NCI-H460 (cell line): ENCODE measurements around the gene SH3BP1. TPM values are rescaled to one million over a fixed set of nuclear protein-coding genes. Genes with fewer than 3 reads are reported as not detected.
A peak's percentile ranks its signal among the peaks of the same experiment; 100 is the strongest.
"Not testable (repeated sequence)": the region's sequence is repeated elsewhere in the genome, so short reads cannot be mapped to it uniquely, and the experiment has no call there.

Source experiments
- DNase-seq: peaks from one replicate; pipeline ENCODE4 v3.0.0-alpha.2; 2016; ENCODE audit warnings: low read depth; ENCODE audit errors: extremely low read depth
- total RNA-seq: library from RNA; depleted of rRNA; stranded (reverse); fragments of >200 nt; shearing (Covaris generic); gene quantifications from 2 replicates; pipeline ENCODE4 v1.2.3, GENCODE V29; 2014

Gene SH3BP1
- total RNA-seq, 1 experiment from 2014 or later = 1.7 TPM

GRCh38 chr22:37654563-37655251 is 15.2 kb downstream of the SH3BP1 start:
- no peak for DNase-seq

GRCh38 chr22:37655252-37655563 is 15.7 kb downstream of the SH3BP1 start:
- DNase-seq = no peak

GRCh38 chr22:37656583-37656982 is 17.1 kb downstream of the SH3BP1 start:
- not testable (repeated sequence) for DNase-seq

- DNase-seq = no peak
These were observed 18.2 kb downstream of the SH3BP1 start for GRCh38 chr22:37657590-37658132.

- peak; percentile 98 for DNase-seq
These were observed 18.9 kb downstream of the SH3BP1 start, which contains the start of gene PDXP for GRCh38 chr22:37658133-37659065. PDXP (plus strand) TSS chr22:37658723; CDS start chr22:37658783, 60 bp downstream.

GRCh38 chr22:37659066-37659896 is 19.8 kb downstream of the SH3BP1 start:
- no peak for DNase-seq

- DNase-seq = no peak
These were observed 20.6 kb downstream of the SH3BP1 start for GRCh38 chr22:37659897-37660708.

- DNase-seq = no peak
These were observed 21.2 kb downstream of the SH3BP1 start for GRCh38 chr22:37660709-37661045.

- DNase-seq = no peak
These were observed 21.9 kb downstream of the SH3BP1 start for GRCh38 chr22:37661160-37661924.

GRCh38 chr22:37662039-37662438 is 22.6 kb downstream of the SH3BP1 start:
- no peak for DNase-seq

GRCh38 chr22:37663521-37664140 is 24.2 kb downstream of the SH3BP1 start:
- no peak for DNase-seq

GRCh38 chr22:37664249-37665101 is 25.0 kb downstream of the SH3BP1 start:
- DNase-seq = no peak

GRCh38 chr22:37665487-37665886 is 26.0 kb downstream of the SH3BP1 start:
- DNase-seq = no peak

GRCh38 chr22:37669586-37669985 is 30.1 kb downstream of the SH3BP1 start:
- no peak for DNase-seq

GRCh38 chr22:37672206-37672919 is 32.9 kb downstream of the SH3BP1 start:
- no peak for DNase-seq

GRCh38 chr22:37672920-37673455 is 33.5 kb downstream of the SH3BP1 start:
- DNase-seq = no peak

GRCh38 chr22:37674248-37674647 is 34.8 kb downstream of the SH3BP1 start:
- DNase-seq = no peak
